Measurements from ENCODE around the gene TMEM252. TPM values are rescaled to one million over a fixed set of nuclear protein-coding genes. Genes with fewer than 3 reads are reported as not detected.

TMEM252 gene
- total RNA-seq, 1 donor from 2014 or later = not detected

DNA sequence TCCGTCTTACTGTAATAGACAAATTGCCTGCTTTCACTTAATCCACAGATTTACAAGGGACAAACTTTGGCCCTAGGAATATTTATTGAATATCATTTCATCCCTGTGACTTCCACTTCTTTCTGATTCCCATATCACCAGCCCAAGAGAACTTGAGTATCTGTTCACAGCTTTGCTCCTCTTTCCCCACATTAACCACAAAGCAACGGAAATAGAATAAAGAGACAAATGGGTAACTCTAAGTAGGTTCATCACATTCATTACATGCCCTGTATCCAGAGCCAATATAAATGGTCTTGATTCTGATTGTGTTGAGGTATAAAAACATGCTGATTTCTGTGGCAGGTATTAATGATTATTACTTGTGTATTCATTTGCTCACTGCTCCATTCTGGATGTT, 41.9 kb downstream of the TMEM252 start:
- no peaks in the 10 kb centered on the region for H3K36me3 Mint-ChIP-seq (ENCODE audit: low read depth)
- H3K4me1 Mint-ChIP-seq (ENCODE audit: low read depth) = peaks cover 11% of the 10 kb centered on the region
- H3K4me3 Mint-ChIP-seq (ENCODE audit: unreplicated experiment) = no peak overlapping the region
- TF ChIP-seq, protein P1, sequence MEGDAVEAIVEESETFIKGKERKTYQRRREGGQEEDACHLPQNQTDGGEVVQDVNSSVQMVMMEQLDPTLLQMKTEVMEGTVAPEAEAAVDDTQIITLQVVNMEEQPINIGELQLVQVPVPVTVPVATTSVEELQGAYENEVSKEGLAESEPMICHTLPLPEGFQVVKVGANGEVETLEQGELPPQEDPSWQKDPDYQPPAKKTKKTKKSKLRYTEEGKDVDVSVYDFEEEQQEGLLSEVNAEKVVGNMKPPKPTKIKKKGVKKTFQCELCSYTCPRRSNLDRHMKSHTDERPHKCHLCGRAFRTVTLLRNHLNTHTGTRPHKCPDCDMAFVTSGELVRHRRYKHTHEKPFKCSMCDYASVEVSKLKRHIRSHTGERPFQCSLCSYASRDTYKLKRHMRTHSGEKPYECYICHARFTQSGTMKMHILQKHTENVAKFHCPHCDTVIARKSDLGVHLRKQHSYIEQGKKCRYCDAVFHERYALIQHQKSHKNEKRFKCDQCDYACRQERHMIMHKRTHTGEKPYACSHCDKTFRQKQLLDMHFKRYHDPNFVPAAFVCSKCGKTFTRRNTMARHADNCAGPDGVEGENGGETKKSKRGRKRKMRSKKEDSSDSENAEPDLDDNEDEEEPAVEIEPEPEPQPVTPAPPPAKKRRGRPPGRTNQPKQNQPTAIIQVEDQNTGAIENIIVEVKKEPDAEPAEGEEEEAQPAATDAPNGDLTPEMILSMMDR (IDR thresholded peaks at IDR 0.05) = no peak
- DNase-seq (ENCODE audit: low spot score) = no peak
- no peaks in the 10 kb centered on the region for H3K9me3 Mint-ChIP-seq (ENCODE audit: low read depth)
- H3K27me3 Mint-ChIP-seq (ENCODE audit: low read depth) = peaks cover 4% of the 10 kb centered on the region
- H3K27ac Mint-ChIP-seq (ENCODE audit: unreplicated experiment) = no peak overlapping the region

DNA sequence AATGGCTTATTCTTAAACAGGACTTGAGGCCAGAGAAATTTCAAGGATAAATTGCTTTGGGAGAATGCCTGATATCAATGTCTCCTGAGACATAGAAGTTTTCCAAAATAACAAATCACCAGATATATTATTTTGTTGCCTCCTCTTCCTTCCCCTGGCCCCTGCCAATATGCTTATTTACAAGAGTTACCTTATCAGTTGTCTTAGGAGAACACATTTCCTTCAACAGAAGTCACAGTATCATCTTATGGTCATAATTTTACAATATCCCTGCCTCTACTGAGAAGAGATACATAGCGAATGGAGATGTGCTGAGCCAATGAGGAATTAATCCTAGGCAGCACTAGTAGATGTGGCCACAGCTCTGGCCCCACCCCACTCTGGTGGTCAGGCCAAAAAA, 43.1 kb downstream of the TMEM252 start:
- H3K4me1 Mint-ChIP-seq (ENCODE audit: low read depth) = peaks cover 11% of the 10 kb centered on the region
- no peaks in the 10 kb centered on the region for H3K9me3 Mint-ChIP-seq (ENCODE audit: low read depth)
- H3K4me3 Mint-ChIP-seq (ENCODE audit: unreplicated experiment) = no peak overlapping the region
- TF ChIP-seq, protein P1 (IDR thresholded peaks at IDR 0.05) = no peak
- H3K27ac Mint-ChIP-seq (ENCODE audit: unreplicated experiment) = no peak overlapping the region
- H3K27me3 Mint-ChIP-seq (ENCODE audit: low read depth) = peaks cover 8% of the 10 kb centered on the region
- DNase-seq (ENCODE audit: low spot score) = no peak
- H3K36me3 Mint-ChIP-seq (ENCODE audit: low read depth) = no peaks in the 10 kb centered on the region

DNA sequence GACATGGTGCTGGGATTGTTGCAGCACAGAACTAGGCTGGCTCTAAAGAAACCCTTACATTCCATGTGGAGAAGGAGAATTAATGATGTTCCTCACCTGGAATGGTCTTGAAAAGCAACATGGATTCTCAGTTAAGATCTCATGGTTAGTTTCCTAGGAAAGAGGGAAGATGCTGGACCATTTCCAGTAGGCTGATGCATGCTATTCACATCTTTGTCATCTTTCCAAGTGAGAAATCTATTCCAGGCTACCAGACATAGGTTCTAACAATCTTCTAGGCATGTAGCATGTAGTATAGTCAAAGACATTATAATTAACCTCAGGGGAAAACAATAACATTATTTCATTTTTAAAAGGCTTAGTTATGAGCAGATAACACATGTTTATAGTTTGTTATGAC, 44.3 kb downstream of the TMEM252 start:
- no peak for DNase-seq (ENCODE audit: low spot score)
- Mint-ChIP-seq H3K4me1 (ENCODE audit: low read depth) (peaks cover 11% of the 10 kb centered on the region), H3K36me3 (ENCODE audit: low read depth) (no peaks in the 10 kb centered on the region), H3K27me3 (ENCODE audit: low read depth) (peaks cover 14% of the 10 kb centered on the region), H3K4me3 (ENCODE audit: unreplicated experiment) (no peak overlapping the region), H3K9me3 (ENCODE audit: low read depth) (no peaks in the 10 kb centered on the region), H3K27ac (ENCODE audit: unreplicated experiment) (no peak overlapping the region)
- TF ChIP-seq, protein P1 (IDR thresholded peaks at IDR 0.05) = no peak

DNA sequence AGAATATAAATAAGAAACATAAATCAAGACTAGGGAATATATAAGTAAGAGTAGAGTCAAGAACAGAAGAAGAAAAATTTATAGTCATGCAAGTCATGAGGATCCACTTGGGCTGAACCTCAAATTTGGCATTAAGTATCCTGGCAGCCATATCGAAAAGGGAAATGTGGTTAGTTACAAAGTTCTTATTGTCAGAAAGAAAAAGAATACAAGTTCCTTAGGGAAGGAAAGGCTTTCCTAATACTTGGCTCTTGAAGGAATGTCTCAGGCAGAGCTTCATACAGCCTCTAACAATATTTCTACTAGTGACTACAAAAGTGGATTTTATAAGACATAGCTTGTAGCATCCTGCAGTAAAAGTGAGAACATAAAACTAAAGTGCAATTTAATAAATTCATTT, 45.4 kb downstream of the TMEM252 start:
- no peak overlapping the region for H3K27ac Mint-ChIP-seq (ENCODE audit: unreplicated experiment)
- no peak for DNase-seq (ENCODE audit: low spot score)
- H3K27me3 Mint-ChIP-seq (ENCODE audit: low read depth) = peaks cover 14% of the 10 kb centered on the region
- H3K36me3 Mint-ChIP-seq (ENCODE audit: low read depth) = no peaks in the 10 kb centered on the region
- TF ChIP-seq, protein P1 (IDR thresholded peaks at IDR 0.05) = no peak
- peaks cover 1% of the 10 kb centered on the region for H3K4me1 Mint-ChIP-seq (ENCODE audit: low read depth)
- H3K4me3 Mint-ChIP-seq (ENCODE audit: unreplicated experiment) = no peak overlapping the region
- no peaks in the 10 kb centered on the region for H3K9me3 Mint-ChIP-seq (ENCODE audit: low read depth)

DNA sequence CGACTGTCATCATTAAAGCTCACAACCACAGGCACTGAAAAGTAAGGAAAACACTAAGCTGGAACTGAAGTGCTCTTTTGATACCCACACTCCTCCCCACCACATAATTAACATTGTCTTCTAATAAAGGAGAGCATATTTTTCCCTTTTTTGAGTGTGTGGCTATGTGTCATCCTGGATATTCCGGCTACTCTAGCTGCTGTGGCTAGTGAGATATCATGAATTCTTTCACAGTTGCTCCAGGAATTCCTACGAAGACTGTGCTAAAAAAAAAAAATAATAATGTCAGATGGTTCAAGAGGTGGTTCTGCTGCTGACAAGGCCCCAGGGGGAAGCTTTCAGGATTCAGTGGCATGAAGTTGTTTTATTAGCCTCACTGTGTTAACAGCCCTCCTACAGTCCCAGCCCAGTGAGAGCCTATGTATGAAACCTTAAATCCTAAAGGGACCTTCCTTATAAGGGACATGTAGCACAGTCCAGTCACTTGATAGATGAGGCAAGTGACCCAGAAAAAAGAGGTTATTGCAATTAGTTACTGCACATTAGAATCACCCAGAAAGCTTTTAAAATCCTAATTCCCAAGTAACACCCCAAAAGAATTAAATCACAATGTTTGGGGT, 46.6 kb downstream of the TMEM252 start:
- Mint-ChIP-seq H3K27ac (ENCODE audit: unreplicated experiment) (no peak overlapping the region), H3K4me3 (ENCODE audit: unreplicated experiment) (no peak overlapping the region), H3K9me3 (ENCODE audit: low read depth) (no peaks in the 10 kb centered on the region), H3K27me3 (ENCODE audit: low read depth) (peaks cover 14% of the 10 kb centered on the region), H3K36me3 (ENCODE audit: low read depth) (no peaks in the 10 kb centered on the region), H3K4me1 (ENCODE audit: low read depth) (no peaks in the 10 kb centered on the region)
- TF ChIP-seq, protein P1 (IDR thresholded peaks at IDR 0.05) = no peak
- no peak for DNase-seq (ENCODE audit: low spot score)
